NT2/D1 (cell line): ENCODE results near the gene TMEM117.

Experiments
- YY1 ChIP-seq: IDR thresholded peaks from 2 replicates; pipeline ENCODE4 v1.6.1; 2011; ENCODE audit not compliant: insufficient read length, insufficient read depth
- ZNF274 ChIP-seq: IDR thresholded peaks from 2 replicates; pipeline ENCODE4 v1.6.1; 2011; ENCODE audit warnings: mild to moderate bottlenecking, low read depth, low read length

DNA sequence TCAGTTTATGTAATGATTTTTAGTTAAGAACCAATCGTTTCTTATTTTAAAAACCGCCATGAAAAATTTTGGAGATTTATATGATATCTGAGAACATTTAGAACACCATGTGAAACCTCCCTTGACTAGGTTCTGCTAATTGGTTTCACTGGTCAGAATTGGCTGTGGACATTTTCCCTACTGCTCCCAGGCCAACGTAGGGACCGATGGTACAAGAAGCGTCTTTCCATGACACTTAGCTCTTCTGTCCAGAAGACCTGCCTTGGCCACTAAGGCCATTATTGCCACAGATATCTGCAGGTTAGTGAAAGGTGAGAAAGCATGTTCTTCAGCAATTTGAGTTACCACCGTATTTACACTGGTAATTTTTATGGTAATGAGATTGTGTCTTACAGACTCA lies 424.0 kb downstream of the TMEM117 start:
- TF ChIP-seq YY1 (no peak), ZNF274 (no peak)
